Airway epithelial cell (primary cell): Measurements from ENCODE around the gene ABI2. TPM values are rescaled to one million over a fixed set of nuclear protein-coding genes. Genes with fewer than 3 reads are reported as not detected.

Experiments used
- total RNA-seq: library from RNA; depleted of rRNA; stranded (reverse); fragments of >200 nt; gene quantifications from 2 replicates; pipeline ENCODE4 v1.2.3, GENCODE V29; 2015

ABI2 gene
- 10.8 and 13.8 TPM in 2 replicates for total RNA-seq

GRCh38 chr2:203327901-203328759 lies at the start of gene ABI2:
TSS of gene ABI2 (plus strand) at chr2:203328394. CDS start at chr2:203328515, 121 bp downstream.

Other genes with a start within 250 kb of the ABI2 start
- 8.7 and 10.0 TPM in 2 replicates for gene CYP20A1, start 89.4 kb upstream of the ABI2 start, total RNA-seq
- gene RAPH1, start 206.9 kb downstream of the ABI2 start, total RNA-seq = 9.4 and 38.7 TPM in 2 replicates